CD4-positive, alpha-beta T cell (primary cell): ENCODE data around the gene TRIM37. TPM values are rescaled to one million over a fixed set of nuclear protein-coding genes. Genes with fewer than 3 reads are reported as not detected.

Experiments
- ATAC-seq: fragments of 200-7000 bp; cut with Tn5 transposase; one replicate; pipeline ENCODE4 v1.10.0; 2022; ENCODE audit warnings: mild to moderate bottlenecking; ENCODE audit not compliant: poor library complexity
- CTCF ChIA-PET: fragments of 350-600 bp; sonication (Branson Sonifier 250); formaldehyde crosslinking; loops from one replicate; lab custom pipeline; 2021; ENCODE audit warnings: antibody characterized with exemption, inconsistent platforms; lab: Charles Lee
- POLR2A ChIA-PET: fragments of 350-600 bp; sonication (Branson Sonifier 250); formaldehyde crosslinking; loops from one replicate; lab custom pipeline; 2021; ENCODE audit warnings: antibody characterized with exemption, inconsistent platforms; lab: Charles Lee
- DNase-seq, 14 experiments: peaks; one replicate each; pipeline ENCODE4 v3.0.0-alpha.2; 2013 to 2020; ENCODE audit warnings: mixed read lengths in 2 of 14
- H3K27ac ChIP-seq, 2 donors: one replicate each; pipeline versions ENCODE4 v1.5.1 to v1.7.0; 2013; ENCODE audit warnings: low read length in 2 of 2, low read depth in 1 of 2, mild to moderate bottlenecking in 1 of 2
- H3K27me3 ChIP-seq, 2 experiments: 1 replicate in 1 of 2; 2 replicates in 1 of 2; pipeline versions ENCODE4 v1.6.1 to v1.7.0; 2013; ENCODE audit warnings: low read length in 2 of 2, control low read depth in 1 of 2, mild to moderate bottlenecking in 1 of 2, moderate library complexity in 1 of 2; ENCODE audit not compliant: insufficient read depth in 2 of 2, control insufficient read depth in 1 of 2
- H3K36me3 ChIP-seq: one replicate; pipeline ENCODE4 v1.6.1; 2013; ENCODE audit warnings: low read length, control low read depth; ENCODE audit not compliant: insufficient read depth
- H3K4me1 ChIP-seq: one replicate; pipeline ENCODE4 v1.6.1; 2013; ENCODE audit warnings: low read length, control low read depth; ENCODE audit not compliant: insufficient read depth
- H3K4me3 ChIP-seq: one replicate; pipeline ENCODE4 v1.5.1; 2013; ENCODE audit warnings: mild to moderate bottlenecking, low read length, moderate library complexity
- H3K9me3 ChIP-seq, 2 experiments: 1 replicate in 1 of 2; 2 replicates in 1 of 2; pipeline versions ENCODE4 v1.6.1 to v1.7.0; 2013; ENCODE audit warnings: low read length in 2 of 2, mild to moderate bottlenecking in 2 of 2, control low read depth in 1 of 2, moderate library complexity in 1 of 2; ENCODE audit not compliant: control insufficient read depth in 1 of 2, insufficient read depth in 1 of 2
- H3K27ac Mint-ChIP-seq: one replicate; pipeline ENCODE4 v1.8.0; 2020; ENCODE audit warnings: mixed read lengths
- H3K27me3 Mint-ChIP-seq: one replicate; pipeline ENCODE4 v1.8.0; 2021; ENCODE audit warnings: mixed read lengths
- H3K36me3 Mint-ChIP-seq: one replicate; pipeline ENCODE4 v1.8.0; 2021; ENCODE audit warnings: low read depth, mixed read lengths
- H3K4me1 Mint-ChIP-seq: one replicate; pipeline ENCODE4 v1.8.0; 2021; ENCODE audit warnings: low read depth, mixed read lengths
- H3K4me3 Mint-ChIP-seq: one replicate; pipeline ENCODE4 v1.8.0; 2020; ENCODE audit warnings: mild to moderate bottlenecking, mixed read lengths
- H3K9me3 Mint-ChIP-seq: one replicate; pipeline ENCODE4 v1.8.0; 2020; ENCODE audit warnings: mixed read lengths
- CTCF ChIP-seq: fragments of 200-600 bp; IDR thresholded peaks from one replicate; pipeline ENCODE4 v1.8.0; 2022; ENCODE audit warnings: antibody characterized with exemption, mild to moderate bottlenecking
- intact Hi-C, 2 experiments: fragments of 100-400 bp; cut with DNase I in 1 of 2; cut with micrococcal nuclease in 1 of 2; formaldehyde crosslinking; loops; one replicate each; pipeline versions ENCODE4 v1.15.1 to v1.9.0; 2023 to 2025; cut with DNase I, micrococcal nuclease
- total RNA-seq, 174 experiments: library from RNA in 2 of 174; stranded (reverse) in 2 of 174; gene quantifications; one replicate each; pipeline ENCODE4 v1.2.3 and lab custom pipeline; 2021 to 2026

TRIM37 gene
- total RNA-seq, 2 experiments from 2014 or later, result 16.8 to 18.0 TPM

GRCh38 chr17:58947824-58948223 lies 158.9 kb downstream of the TRIM37 start:
- Histone ChIP-seq H3K27me3 (no peaks in the 10 kb centered on the region), H3K27ac (no peak overlapping the region), H3K4me3 (no peak overlapping the region), H3K9me3 (peaks cover 22 to 27% of the 10 kb centered on the region in 2 experiments), H3K36me3 (no peaks in the 10 kb centered on the region), H3K4me1 (no peaks in the 10 kb centered on the region)
- intact Hi-C loops, result no loop called here
- CTCF ChIA-PET, result no interaction called here
- peaks cover 9% of the 10 kb centered on the region for H3K36me3 Mint-ChIP-seq
- peaks cover 24% of the 10 kb centered on the region for H3K27me3 Mint-ChIP-seq
- no peaks in the 10 kb centered on the region for H3K4me1 Mint-ChIP-seq
- H3K9me3 Mint-ChIP-seq, result peaks cover 15% of the 10 kb centered on the region
- TF ChIP-seq CTCF, result no peak
- ATAC-seq (no peak), DNase-seq (peak in 1 of 14 experiments; percentile 5)
- H3K27ac Mint-ChIP-seq, result no peak overlapping the region
- POLR2A ChIA-PET, result no interaction called here
- no peak overlapping the region for H3K4me3 Mint-ChIP-seq

- H3K4me3 ChIP-seq, result no peak overlapping the region
- H3K27ac ChIP-seq, result no peak overlapping the region
- ChIA-PET CTCF (no interaction called here), POLR2A (no interaction called here)
- DNase-seq (no peak), ATAC-seq (no peak)
- peaks cover 15% of the 10 kb centered on the region for H3K9me3 Mint-ChIP-seq
- H3K4me1 Mint-ChIP-seq, result no peaks in the 10 kb centered on the region
- H3K27me3 Mint-ChIP-seq, result peaks cover 24% of the 10 kb centered on the region
- H3K36me3 ChIP-seq, result no peaks in the 10 kb centered on the region
- H3K9me3 ChIP-seq, result peaks cover 22 to 25% of the 10 kb centered on the region in 2 experiments
- peaks cover 9% of the 10 kb centered on the region for H3K36me3 Mint-ChIP-seq
- intact Hi-C loops, result no loop called here
- H3K4me3 Mint-ChIP-seq, result no peak overlapping the region
- no peaks in the 10 kb centered on the region for H3K27me3 ChIP-seq
- TF ChIP-seq CTCF, result no peak
- H3K27ac Mint-ChIP-seq, result no peak overlapping the region
- no peaks in the 10 kb centered on the region for H3K4me1 ChIP-seq
Observed at GRCh38 chr17:58947411-58947810, 159.3 kb downstream of the TRIM37 start.

GRCh38 chr17:58944166-58944565 lies 162.5 kb downstream of the TRIM37 start:
- Histone ChIP-seq H3K36me3 (no peaks in the 10 kb centered on the region), H3K27me3 (no peaks in the 10 kb centered on the region), H3K9me3 (peaks cover 0 to 1% of the 10 kb centered on the region in 2 experiments), H3K4me3 (no peak overlapping the region), H3K4me1 (no peaks in the 10 kb centered on the region), H3K27ac (no peak overlapping the region)
- intact Hi-C loops, result no loop called here
- Mint-ChIP-seq H3K9me3 (peaks cover 5% of the 10 kb centered on the region), H3K27me3 (peaks cover 14% of the 10 kb centered on the region), H3K36me3 (no peaks in the 10 kb centered on the region), H3K4me3 (no peak overlapping the region), H3K4me1 (no peaks in the 10 kb centered on the region), H3K27ac (no peak overlapping the region)
- CTCF ChIA-PET, result interaction anchor here (0.7 kb wide), 1 partner anchor 197 kb away, joined by 4 read pairs; no protein-coding TSS in a partner anchor
- TF ChIP-seq CTCF, result no peak
- ATAC-seq, result no peak
- no peak for DNase-seq
- POLR2A ChIA-PET, result interaction anchor here (0.7 kb wide), 1 partner anchor 17 kb away, joined by 5 read pairs; no protein-coding TSS in a partner anchor
